GM19099 (cell line): Measurements from ENCODE around the gene ARHGEF6.

Experiments used
- POLR2A ChIP-seq: IDR thresholded peaks from 3 replicates; pipeline ENCODE4 v1.6.1; 2011; ENCODE audit warnings: low read depth; ENCODE audit not compliant: insufficient read length; ENCODE audit errors: extremely low read depth

The ARHGEF6 gene

DNA sequence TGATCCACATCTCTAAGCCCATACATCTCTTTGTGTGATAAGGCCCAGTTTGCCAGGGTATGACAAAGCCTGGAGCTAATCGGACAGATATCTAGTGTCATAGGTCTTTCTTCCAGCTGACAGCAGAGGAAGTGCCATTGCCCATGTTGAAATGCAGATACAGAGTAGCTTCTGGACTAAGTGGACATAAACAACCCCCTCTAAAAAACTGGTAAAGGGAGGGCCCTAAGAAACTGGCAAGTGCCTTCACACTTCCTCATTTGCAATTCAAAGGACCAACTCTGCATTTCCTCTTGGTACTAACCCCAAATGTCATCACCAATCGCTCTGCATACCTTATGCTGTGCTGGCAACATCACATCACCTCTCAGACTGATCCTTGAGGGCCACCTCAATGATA lies 20.8 kb downstream of the ARHGEF6 start:
- no peak for TF ChIP-seq POLR2A

- no peak for TF ChIP-seq POLR2A
Observed at GRCh38 chrX:136755411-136755810, 25.3 kb downstream of the ARHGEF6 start.

- no peak for TF ChIP-seq POLR2A
Observed at GRCh38 chrX:136754651-136755050, 26.1 kb downstream of the ARHGEF6 start.

DNA sequence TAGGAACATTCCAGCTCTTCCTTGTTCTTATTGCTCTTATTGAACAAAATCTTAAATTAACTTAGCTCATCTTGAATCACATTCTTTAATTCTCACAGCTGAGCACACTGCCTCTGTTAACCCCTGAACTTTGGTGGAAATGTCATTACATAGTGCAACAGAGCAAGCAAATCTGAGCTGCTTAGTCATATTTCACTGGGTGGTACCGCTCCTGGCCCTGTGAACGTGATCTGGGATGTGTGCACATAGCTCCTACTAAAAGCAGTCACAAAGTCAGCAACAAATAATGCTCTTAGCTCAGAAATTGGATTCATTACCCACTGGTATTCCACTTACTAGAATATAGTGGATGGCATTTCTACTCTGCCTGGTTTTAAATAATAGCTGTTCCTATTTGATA lies 27.9 kb downstream of the ARHGEF6 start:
- TF ChIP-seq POLR2A, result no peak

- TF ChIP-seq POLR2A, result no peak
Observed at GRCh38 chrX:136752346-136752745, 28.4 kb downstream of the ARHGEF6 start.

DNA sequence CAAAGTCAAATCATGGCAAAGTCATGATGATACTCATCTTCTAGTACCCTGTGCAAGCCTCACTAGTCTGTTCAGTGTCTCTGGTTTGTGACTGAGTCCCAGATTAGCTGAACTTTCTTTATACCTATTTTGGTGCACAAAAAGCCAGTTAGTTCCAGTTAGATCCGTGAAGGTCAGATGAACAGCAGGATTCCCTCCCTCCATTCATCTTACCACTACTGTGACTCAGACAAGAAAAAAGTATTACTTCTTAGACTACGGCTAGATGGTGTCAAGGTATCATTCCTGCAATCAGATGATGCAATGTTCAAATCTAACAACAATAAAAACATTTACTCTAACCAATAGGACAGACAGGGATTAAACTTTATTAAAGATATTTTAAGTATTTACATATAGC lies 30.4 kb downstream of the ARHGEF6 start:
- no peak for TF ChIP-seq POLR2A

DNA sequence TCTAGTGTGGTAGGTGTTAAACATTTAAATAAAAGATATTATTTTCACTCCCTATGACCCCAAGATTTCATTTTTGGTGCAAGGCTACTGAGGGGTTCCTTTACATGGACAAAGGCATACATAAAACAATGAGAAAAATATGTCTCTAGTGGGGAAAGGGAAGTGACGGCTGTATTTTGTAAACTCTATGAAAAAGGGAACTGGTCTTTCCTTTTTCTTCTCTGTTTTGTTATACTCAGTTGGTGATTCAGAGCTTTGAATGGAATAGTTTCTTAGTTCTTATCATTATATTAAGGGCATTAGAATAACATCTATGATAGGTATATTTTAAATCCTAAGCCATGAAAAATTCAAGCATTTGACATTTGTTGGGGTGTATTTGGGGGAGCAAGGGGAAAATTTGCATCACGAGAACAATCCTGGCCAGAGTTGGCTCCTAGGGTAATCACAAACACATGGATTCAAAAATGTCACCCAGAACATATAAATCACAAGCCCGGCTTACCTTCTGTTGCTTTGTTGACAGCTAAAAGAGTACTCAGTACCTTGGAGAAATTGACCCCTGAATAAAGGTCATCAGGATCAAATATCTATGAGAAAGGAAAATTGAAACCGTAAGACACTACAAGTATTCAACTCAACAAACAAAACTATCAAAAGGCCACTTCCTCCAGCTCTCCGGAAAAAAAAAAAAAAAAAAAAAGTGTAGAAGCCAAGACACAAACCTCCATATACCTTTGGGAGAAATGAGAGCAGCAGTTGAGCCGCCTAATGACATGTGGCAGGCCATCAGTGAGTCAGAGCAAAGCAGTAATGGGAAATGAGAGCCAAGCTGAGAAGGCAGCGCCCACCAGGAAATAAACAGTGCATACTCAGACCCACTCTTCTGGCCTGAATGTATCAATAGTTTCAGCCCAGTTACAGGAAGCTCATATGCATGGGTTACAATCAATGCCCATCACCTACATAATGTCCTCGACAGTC lies 33.4 kb downstream of the ARHGEF6 start:
- no peak for TF ChIP-seq POLR2A

GRCh38 chrX:136745215-136746173 lies 35.2 kb downstream of the ARHGEF6 start:
- no peak for TF ChIP-seq POLR2A

DNA sequence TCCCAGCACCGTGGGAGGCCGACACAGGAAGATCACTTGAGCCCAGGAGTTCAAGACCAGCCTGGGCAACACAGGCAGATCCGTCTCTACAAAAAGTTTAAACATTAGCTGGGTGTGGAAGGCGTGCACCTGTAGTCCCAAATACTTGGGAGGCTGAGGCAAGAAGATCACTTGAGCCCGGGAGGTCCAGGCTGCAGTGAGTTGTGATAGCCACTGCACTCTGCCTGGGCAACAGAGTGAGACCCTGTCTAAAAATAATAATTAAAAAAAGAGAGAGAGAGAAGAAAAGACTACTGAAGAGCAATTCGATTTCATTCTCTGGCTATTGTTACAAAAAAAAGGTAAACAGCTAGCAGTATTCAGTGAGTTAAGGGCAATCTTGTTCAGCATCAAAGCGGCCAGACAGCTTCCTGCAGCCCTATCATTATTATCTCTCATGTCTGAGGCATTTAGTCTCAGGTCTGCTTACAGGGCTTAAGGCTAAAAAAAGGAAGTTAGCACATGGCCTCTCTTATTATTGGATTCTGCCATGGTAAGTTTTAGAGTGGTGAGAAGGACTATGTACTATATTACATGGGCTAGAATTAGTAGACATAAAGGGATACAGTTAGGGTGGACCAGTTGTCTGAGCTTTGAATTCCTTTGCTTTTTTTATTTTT lies 37.9 kb downstream of the ARHGEF6 start:
- TF ChIP-seq POLR2A, result no peak

DNA sequence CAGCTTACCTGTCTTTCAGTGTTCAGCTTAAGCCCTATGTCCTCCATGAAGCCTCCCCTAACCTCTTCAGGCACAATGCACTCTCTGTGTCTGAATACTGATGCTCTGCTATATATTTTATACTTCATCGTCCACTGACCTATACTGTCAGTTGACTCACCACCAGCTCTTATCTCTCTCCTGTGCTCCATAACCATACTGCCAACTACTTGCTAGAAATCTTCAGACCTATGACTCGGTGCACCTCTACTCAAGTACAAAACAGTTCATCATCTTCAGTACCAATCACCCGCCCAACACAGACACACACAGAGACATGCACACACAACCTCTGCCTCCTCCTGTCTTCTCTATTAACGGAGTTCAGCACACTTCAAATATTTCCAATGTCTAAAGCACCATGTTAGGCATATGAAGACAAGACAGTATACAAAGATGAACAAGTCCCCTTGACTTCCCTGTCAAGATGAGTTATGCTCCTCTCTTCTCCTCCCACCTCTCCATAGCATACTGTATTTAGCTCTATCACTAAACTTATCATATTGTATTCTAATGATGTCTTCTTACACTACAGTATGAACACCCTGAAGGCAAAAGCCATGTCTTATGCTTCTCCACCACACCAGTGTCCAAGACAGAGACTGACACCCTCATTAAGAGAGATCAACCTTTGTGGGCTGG lies 42.5 kb downstream of the ARHGEF6 start:
- TF ChIP-seq POLR2A, result no peak

DNA sequence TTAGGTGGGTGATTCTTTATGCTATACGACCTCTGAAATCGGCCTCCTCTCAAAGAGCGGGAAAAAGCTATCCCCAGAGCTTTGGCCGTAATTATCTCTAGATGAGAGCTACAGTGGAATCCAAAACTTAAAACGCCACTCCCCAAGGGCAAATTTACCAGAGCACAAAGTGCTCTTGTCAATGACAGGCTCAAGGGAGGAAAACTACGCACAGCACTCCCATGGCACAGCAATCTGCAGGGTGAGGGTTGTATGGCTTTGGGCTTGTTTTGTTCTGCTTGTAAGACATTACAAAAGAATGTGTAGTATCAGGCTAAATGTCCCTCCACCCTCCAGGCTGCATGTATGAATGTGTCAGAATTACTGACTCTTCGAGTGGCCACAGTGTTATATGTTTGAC lies 44.0 kb downstream of the ARHGEF6 start:
- TF ChIP-seq POLR2A, result no peak

DNA sequence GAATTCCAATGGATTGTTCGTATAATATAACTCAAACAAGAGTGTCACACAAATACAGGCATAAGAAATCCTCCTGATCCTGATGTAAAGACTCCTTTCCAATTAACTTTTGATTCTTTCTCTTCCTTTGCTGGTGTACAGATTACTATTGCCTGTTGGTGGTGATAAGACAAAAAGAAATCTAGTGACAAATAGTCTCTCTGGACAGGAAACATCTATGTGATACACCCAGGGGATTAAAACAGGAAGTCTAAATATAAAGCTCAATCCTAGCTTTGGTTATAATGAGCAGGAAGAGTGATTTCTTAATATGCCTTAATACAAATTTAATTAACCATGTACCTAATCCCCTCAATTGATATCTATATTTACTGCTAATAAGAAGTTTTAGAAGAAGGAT lies 45.1 kb downstream of the ARHGEF6 start:
- no peak for TF ChIP-seq POLR2A

GRCh38 chrX:136733613-136734012 lies 47.1 kb downstream of the ARHGEF6 start:
- no peak for TF ChIP-seq POLR2A

GRCh38 chrX:136731798-136732197 lies 48.9 kb downstream of the ARHGEF6 start:
- TF ChIP-seq POLR2A, result no peak
